ENCODE results near the gene SMARCA2.

The SMARCA2 gene

DNA sequence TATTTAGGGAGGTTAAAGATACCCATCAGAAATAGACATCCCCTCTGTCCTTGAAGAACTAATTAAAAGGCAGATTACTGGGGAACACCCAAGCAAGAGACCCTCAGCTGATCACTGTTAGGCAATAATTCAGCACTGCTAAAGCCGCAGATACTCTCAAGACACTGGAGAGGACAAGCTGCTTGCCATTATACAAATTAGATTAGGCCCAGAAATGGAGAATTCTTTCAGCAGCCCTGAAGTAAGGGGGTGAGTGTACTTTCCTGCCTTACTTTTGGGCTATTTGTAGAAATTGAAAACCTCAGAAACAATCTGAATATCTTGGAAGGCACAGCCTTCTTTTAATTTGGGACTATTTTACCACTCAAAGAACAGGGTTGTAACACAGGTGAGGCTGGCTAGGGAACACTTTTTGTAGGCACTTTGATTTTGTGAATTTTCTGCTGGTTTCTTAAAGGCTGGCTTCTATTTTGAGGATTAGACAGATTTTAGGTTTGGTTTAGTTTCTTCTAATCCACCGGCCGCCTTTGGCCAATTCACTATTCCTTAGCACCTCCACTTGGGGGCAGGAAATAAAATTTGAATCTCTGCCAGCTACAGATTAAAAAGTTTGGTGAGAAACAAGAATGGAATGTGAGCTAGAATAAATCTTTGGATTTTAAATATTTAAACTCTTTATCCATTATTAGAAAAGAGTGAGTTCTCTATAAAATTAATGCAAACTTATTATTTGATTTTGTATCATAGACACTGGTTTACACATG, 106.0 kb downstream of the SMARCA2 start:
- TF ChIP-seq, protein P1, sequence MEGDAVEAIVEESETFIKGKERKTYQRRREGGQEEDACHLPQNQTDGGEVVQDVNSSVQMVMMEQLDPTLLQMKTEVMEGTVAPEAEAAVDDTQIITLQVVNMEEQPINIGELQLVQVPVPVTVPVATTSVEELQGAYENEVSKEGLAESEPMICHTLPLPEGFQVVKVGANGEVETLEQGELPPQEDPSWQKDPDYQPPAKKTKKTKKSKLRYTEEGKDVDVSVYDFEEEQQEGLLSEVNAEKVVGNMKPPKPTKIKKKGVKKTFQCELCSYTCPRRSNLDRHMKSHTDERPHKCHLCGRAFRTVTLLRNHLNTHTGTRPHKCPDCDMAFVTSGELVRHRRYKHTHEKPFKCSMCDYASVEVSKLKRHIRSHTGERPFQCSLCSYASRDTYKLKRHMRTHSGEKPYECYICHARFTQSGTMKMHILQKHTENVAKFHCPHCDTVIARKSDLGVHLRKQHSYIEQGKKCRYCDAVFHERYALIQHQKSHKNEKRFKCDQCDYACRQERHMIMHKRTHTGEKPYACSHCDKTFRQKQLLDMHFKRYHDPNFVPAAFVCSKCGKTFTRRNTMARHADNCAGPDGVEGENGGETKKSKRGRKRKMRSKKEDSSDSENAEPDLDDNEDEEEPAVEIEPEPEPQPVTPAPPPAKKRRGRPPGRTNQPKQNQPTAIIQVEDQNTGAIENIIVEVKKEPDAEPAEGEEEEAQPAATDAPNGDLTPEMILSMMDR (IDR thresholded peaks at IDR 0.05; ENCODE audit: insufficient read depth, low read depth, low read length, missing control alignments), result no peak
- DNase-seq (ENCODE audit: low read depth), result no peak
- no peak overlapping the region for H3K4me3 ChIP-seq (ENCODE audit: low read depth, low read length)

DNA sequence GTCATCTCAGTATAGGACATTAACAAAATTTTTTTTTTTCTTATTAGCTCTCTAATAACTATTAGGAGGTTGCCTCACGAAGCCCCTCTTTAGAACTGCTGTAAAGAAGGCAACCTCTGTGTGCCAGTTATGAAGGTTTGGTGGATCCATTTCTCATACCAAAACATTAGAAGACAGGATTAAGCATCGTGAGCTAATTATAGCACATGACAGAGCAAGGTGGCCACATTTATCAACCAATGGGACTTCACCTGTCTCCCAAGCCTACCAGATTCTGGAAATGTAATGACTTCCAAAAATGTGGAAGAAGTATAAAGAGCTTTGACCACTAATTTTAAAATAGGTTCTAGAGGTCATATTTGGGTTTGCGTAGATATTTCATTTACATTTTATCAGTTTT, 107.2 kb downstream of the SMARCA2 start:
- DNase-seq (ENCODE audit: low read depth), result no peak
- TF ChIP-seq, protein P1 (IDR thresholded peaks at IDR 0.05; ENCODE audit: insufficient read depth, low read depth, low read length, missing control alignments), result no peak
- H3K4me3 ChIP-seq (ENCODE audit: low read depth, low read length), result no peak overlapping the region

DNA sequence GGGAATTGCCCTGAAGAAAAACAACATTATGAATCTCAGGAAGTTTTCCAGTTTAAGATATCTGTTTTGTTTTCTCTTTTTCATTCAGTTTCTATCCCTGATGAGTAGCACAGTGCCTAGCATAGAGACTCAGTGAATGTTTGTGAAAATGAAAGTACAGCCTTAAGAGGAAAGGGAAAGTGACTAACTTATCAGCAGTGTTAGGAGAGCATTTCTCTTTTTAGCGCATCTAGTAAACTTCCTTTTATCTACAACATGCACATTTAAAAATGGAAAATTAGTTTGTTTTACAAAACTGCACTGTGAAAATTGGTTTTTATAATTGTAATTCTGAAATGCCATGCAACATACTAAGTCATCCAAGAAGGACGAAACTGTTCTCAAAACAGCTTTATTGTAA, 110.8 kb downstream of the SMARCA2 start:
- TF ChIP-seq, protein P1 (IDR thresholded peaks at IDR 0.05; ENCODE audit: insufficient read depth, low read depth, low read length, missing control alignments), result no peak
- DNase-seq (ENCODE audit: low read depth), result peak; percentile 35

DNA sequence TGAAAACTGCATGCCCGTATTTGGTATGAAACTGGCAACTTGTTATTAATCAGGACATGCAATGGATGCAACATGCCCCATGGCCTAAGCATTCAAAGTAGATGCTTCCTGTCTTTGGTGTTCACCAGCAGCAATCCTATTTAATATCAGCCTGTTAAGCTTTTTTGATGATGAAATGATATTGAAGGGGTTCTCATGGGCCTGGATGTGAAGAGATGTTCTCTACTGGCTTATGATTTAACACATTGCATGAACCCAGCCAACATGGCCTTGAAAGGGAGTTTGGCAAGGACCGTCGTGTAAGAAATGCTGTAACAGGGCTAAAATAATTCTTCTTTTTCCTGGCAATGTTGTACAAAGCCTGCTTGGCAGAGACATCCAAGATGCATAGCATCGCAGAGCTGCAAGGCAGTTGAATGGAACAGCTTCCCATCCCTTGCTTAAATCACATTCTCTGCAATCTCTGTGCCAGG, 111.2 kb downstream of the SMARCA2 start:
- DNase-seq (ENCODE audit: low read depth), result no peak
- TF ChIP-seq, protein P1 (IDR thresholded peaks at IDR 0.05; ENCODE audit: insufficient read depth, low read depth, low read length, missing control alignments), result no peak
- no peak overlapping the region for H3K4me3 ChIP-seq (ENCODE audit: low read depth, low read length)

More for the DNA sequence above, 110.8 kb downstream of the SMARCA2 start:
- H3K4me3 ChIP-seq (ENCODE audit: low read depth, low read length), result no peak overlapping the region

DNA sequence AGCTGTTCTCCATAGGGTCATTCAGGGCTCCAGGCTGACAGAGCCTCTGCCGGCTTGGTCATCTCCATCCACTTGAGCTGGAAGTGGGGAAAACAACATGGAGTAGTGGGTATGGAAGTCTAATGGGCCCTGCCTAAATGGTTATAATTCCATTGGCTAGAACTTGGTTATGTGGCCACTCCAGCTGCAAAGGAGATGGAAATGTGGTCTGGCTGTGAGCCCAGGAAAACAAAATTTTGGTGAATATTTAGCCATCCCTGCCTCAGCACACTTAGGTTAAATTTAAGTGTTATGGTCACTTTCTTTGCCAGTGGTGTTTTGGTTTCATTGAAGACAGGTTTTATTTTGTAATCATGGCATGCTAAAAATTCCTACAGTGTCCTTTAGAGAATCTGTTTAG, 112.3 kb downstream of the SMARCA2 start:
- DNase-seq (ENCODE audit: low read depth), result no peak
- TF ChIP-seq, protein P1 (IDR thresholded peaks at IDR 0.05; ENCODE audit: insufficient read depth, low read depth, low read length, missing control alignments), result no peak
- H3K4me3 ChIP-seq (ENCODE audit: low read depth, low read length), result no peak overlapping the region

DNA sequence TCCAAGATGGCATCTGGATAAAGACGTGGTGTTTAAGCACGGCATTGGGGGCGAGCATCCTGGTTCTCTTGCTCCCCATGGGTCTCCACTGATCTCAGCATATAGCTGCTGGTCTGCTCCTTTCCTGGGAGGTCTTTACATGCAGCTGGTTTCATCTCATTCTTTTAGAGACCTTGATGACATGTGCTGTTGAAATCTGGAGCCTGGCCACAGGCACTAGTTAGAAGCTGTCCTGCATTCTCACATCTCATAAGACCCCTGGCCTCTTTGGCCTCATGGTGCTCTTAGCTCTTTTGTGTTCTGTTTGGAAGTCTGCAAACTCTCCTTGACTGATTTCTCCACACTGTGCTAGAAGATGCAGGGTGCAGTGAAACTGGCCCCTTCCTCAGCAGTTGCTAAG, 113.0 kb downstream of the SMARCA2 start:
- TF ChIP-seq, protein P1 (IDR thresholded peaks at IDR 0.05; ENCODE audit: insufficient read depth, low read depth, low read length, missing control alignments), result no peak
- H3K4me3 ChIP-seq (ENCODE audit: low read depth, low read length), result no peak overlapping the region
- DNase-seq (ENCODE audit: low read depth), result no peak

DNA sequence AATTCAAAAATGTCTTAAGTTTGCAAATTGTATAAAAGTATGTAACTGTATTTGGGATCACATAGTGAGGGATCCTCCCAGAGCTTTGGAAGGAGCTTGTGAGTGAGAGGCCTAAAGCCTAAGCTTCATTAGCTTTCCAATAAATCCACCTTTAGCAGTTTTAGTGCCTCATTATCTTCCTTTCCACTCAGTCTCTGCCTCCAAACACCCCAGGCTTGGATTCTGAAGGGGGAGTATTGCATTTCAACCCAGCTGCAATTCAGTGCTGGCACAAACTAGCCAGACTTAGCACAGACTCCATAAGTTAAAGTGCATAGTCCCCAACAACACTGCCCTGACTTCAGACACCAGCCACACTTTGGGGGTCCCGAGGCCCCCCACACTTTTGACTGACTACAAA, 113.5 kb downstream of the SMARCA2 start:
- H3K4me3 ChIP-seq (ENCODE audit: low read depth, low read length), result no peak overlapping the region
- TF ChIP-seq, protein P1 (IDR thresholded peaks at IDR 0.05; ENCODE audit: insufficient read depth, low read depth, low read length, missing control alignments), result no peak
- no peak for DNase-seq (ENCODE audit: low read depth)
